HG03521 (cell line): Measurements from ENCODE around the gene ZIK1.

Source experiments
- ATAC-seq: cut with Tn5 transposase; IDR thresholded peaks from one replicate; pipeline ENCODE4 v1.9.1; 2021; ENCODE audit warnings: mild to moderate bottlenecking, moderate library complexity; ENCODE audit not compliant: unreplicated experiment

ZIK1 gene

GRCh38 chr19:57583521-57584416, at the start of gene ZIK1:
TSS of gene ZIK1 (plus strand) at chr19:57584145. CDS start at chr19:57584357, 212 bp downstream.
- ATAC-seq: peak; percentile 58

- no peak for ATAC-seq
Observed at GRCh38 chr19:57537953-57538547, 45.9 kb upstream of the ZIK1 start.

GRCh38 chr19:57546513-57546912, 37.4 kb upstream of the ZIK1 start:
- no peak for ATAC-seq

- ATAC-seq: no peak
Observed at GRCh38 chr19:57552432-57552831, 31.5 kb upstream of the ZIK1 start.

GRCh38 chr19:57557659-57558058, 26.3 kb upstream of the ZIK1 start:
- no peak for ATAC-seq

GRCh38 chr19:57558525-57558924, 25.4 kb upstream of the ZIK1 start:
- ATAC-seq: no peak

- ATAC-seq: peak; percentile 15
Observed at GRCh38 chr19:57559008-57559403, 24.9 kb upstream of the ZIK1 start.

GRCh38 chr19:57559404-57560025, 24.4 kb upstream of the ZIK1 start, which contains the start of gene ZNF550:
TSS of gene ZNF550 (minus strand) at chr19:57559863. CDS start at chr19:57559682, 181 bp downstream.
- ATAC-seq: peak; percentile 89

GRCh38 chr19:57560049-57560491, 23.9 kb upstream of the ZIK1 start:
- ATAC-seq: peak; percentile 16

GRCh38 chr19:57563547-57563946, 20.4 kb upstream of the ZIK1 start:
- no peak for ATAC-seq

- no peak for ATAC-seq
Observed at GRCh38 chr19:57566396-57567265, 17.3 kb upstream of the ZIK1 start.

- no peak for ATAC-seq
Observed at GRCh38 chr19:57570707-57571106, 13.2 kb upstream of the ZIK1 start.

- ATAC-seq: no peak
Observed at GRCh38 chr19:57572415-57572947, 11.5 kb upstream of the ZIK1 start.

- no peak for ATAC-seq
Observed at GRCh38 chr19:57576661-57577060, 7.3 kb upstream of the ZIK1 start.

GRCh38 chr19:57578487-57579205, 5.3 kb upstream of the ZIK1 start, which contains the start of gene ZNF416:
TSS of gene ZNF416 (minus strand) at chr19:57578911. CDS start at chr19:57578704, 207 bp downstream.
- ATAC-seq: peak; percentile 92

GRCh38 chr19:57583104-57583520, 833 bp upstream of the ZIK1 start:
- ATAC-seq: no peak

- ATAC-seq: no peak
Observed at GRCh38 chr19:57587529-57587928, 3.6 kb downstream of the ZIK1 start.

GRCh38 chr19:57599377-57599760, 15.4 kb downstream of the ZIK1 start:
- no peak for ATAC-seq

- ATAC-seq: peak; percentile 88
Observed at GRCh38 chr19:57599761-57600383, 15.9 kb downstream of the ZIK1 start, which contains the start of gene ZNF530. TSS of gene ZNF530 (plus strand) at chr19:57599885. CDS start at chr19:57604346, 4,461 bp downstream.
